Breast epithelium (tissue), 4 donors: ENCODE results near the gene RPS6KC1. TPM values are rescaled to one million over a fixed set of nuclear protein-coding genes. Genes with fewer than 3 reads are reported as not detected.

Experiments used
- DNase-seq, 2 donors: peaks; one replicate each; pipeline ENCODE4 v3.0.0-alpha.2; 2019; ENCODE audit warnings: low spot score in 2 of 2
- H3K27ac ChIP-seq, 2 donors: fragments of 200-600 bp; sonication (generic) in 1 of 2; one replicate each; pipeline ENCODE4 v1.5.1; 2016 to 2019; ENCODE audit warnings: mild to moderate bottlenecking in 1 of 2
- H3K27me3 ChIP-seq, 2 donors: fragments of 200-600 bp; sonication (generic) in 1 of 2; one replicate each; pipeline versions ENCODE4 v1.5.1 to v1.6.0; 2017 to 2019; ENCODE audit warnings: control low read depth in 1 of 2, mild to moderate bottlenecking in 1 of 2
- H3K36me3 ChIP-seq: fragments of 200-600 bp; one replicate; pipeline ENCODE4 v1.5.1; 2019
- H3K4me1 ChIP-seq, 2 donors: fragments of 200-600 bp; sonication (generic); one replicate each; pipeline ENCODE4 v1.5.1; 2016 to 2019; ENCODE audit warnings: control low read depth in 1 of 2
- H3K4me3 ChIP-seq, 3 donors: fragments of 200-600 bp; sonication (generic); 1 replicate in 2 of 3; 2 replicates in 1 of 3; pipeline ENCODE4 v1.5.1; 2016 to 2019; ENCODE audit warnings: mild to moderate bottlenecking in 3 of 3, moderate library complexity in 2 of 3
- H3K9me3 ChIP-seq, 2 donors: fragments of 200-600 bp; sonication (generic) in 1 of 2; one replicate each; pipeline ENCODE4 v1.5.1; 2016 to 2019; ENCODE audit warnings: control low read depth in 1 of 2
- POLR2A ChIP-seq: fragments of 450-650 bp; IDR thresholded peaks from one replicate; pipeline ENCODE4 v1.6.1; 2016; ENCODE audit warnings: antibody characterized with exemption, mild to moderate bottlenecking, moderate library complexity
- POLR2AphosphoS5 ChIP-seq, 3 donors: sonication (generic); formaldehyde crosslinking; IDR thresholded peaks; one replicate each; pipeline ENCODE4 v1.6.1; 2017; ENCODE audit warnings: antibody characterized with exemption in 3 of 3
- intact Hi-C: fragments of 100-400 bp; cut with DNase I; formaldehyde crosslinking; loops from one replicate; pipeline ENCODE4 v1.15.1; 2023; ENCODE audit warnings: low total_unique reads
- total RNA-seq, 3 donors: library from RNA; depleted of rRNA; stranded (reverse); fragments of >200 nt; gene quantifications; one replicate each; pipeline ENCODE4 v1.1.0, GENCODE V29; 2016
- TF ChIP-seq, protein P1 (sequence below), 3 donors: fragments of 450-650 bp; IDR thresholded peaks; one replicate each; pipeline ENCODE4 v1.5.1; 2016 to 2017; ENCODE audit warnings: antibody characterized with exemption in 3 of 3, mild to moderate bottlenecking in 3 of 3, moderate library complexity in 3 of 3

RPS6KC1 gene
- total RNA-seq, 3 donors from 2014 or later = 26.2 to 32.1 (median 28.2) TPM

DNA sequence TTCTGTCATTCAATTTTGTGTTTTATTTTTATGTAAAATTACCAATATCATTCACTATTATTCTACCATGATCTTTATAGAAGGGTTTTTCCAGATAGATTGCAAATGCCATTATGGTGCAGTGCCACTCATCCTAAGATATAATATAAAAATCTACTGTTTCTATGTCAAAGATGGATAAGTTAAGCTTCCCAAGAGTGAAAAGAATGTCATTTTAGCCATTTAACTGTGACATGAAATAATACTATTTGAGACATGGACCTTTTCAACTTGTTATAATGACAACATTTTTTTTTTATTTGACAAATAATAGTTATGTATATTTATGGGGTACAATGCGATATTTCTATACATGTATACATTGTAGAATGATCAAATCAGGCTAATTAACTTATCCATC is 224.3 kb downstream of the RPS6KC1 start:
- Histone ChIP-seq H3K4me3 (no peak overlapping the region), H3K27ac (no peak overlapping the region), H3K36me3 (no peaks in the 10 kb centered on the region), H3K4me1 (no peaks in the 10 kb centered on the region), H3K27me3 (no peaks in the 10 kb centered on the region), H3K9me3 (no peaks in the 10 kb centered on the region)
- intact Hi-C loops = no loop called here
- TF ChIP-seq POLR2A (no peak), POLR2AphosphoS5 (IDR thresholded peaks at IDR 0.05) (no peak)
- TF ChIP-seq, protein P1, sequence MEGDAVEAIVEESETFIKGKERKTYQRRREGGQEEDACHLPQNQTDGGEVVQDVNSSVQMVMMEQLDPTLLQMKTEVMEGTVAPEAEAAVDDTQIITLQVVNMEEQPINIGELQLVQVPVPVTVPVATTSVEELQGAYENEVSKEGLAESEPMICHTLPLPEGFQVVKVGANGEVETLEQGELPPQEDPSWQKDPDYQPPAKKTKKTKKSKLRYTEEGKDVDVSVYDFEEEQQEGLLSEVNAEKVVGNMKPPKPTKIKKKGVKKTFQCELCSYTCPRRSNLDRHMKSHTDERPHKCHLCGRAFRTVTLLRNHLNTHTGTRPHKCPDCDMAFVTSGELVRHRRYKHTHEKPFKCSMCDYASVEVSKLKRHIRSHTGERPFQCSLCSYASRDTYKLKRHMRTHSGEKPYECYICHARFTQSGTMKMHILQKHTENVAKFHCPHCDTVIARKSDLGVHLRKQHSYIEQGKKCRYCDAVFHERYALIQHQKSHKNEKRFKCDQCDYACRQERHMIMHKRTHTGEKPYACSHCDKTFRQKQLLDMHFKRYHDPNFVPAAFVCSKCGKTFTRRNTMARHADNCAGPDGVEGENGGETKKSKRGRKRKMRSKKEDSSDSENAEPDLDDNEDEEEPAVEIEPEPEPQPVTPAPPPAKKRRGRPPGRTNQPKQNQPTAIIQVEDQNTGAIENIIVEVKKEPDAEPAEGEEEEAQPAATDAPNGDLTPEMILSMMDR (IDR thresholded peaks at IDR 0.05) = no peak
- DNase-seq = no peak

DNA sequence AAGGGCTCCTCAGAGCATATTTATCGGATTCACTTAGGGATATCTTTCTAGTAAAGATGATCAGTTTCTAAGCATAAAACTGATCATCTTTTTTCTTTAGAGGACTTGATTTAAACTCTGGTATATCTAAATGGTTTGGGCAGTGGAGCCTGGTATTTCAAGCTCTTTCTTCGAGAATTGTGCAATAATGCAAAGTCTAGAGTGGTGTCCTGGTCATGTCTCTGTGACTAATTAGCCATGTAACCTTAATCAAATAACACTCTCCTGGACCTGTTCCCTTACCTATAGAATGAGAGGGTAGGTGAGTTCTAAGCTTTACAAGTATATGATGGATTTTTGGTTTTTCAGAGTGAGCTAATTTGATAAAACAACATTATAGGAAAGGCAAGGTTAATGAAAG is 225.2 kb downstream of the RPS6KC1 start:
- Histone ChIP-seq H3K4me1 (no peaks in the 10 kb centered on the region), H3K27ac (no peak overlapping the region), H3K9me3 (no peaks in the 10 kb centered on the region), H3K36me3 (no peaks in the 10 kb centered on the region), H3K27me3 (no peaks in the 10 kb centered on the region), H3K4me3 (no peak overlapping the region)
- no peak for DNase-seq
- TF ChIP-seq, protein P1 (IDR thresholded peaks at IDR 0.05) = no peak
- TF ChIP-seq POLR2A (no peak), POLR2AphosphoS5 (IDR thresholded peaks at IDR 0.05) (no peak)
- intact Hi-C loops = no loop called here

DNA sequence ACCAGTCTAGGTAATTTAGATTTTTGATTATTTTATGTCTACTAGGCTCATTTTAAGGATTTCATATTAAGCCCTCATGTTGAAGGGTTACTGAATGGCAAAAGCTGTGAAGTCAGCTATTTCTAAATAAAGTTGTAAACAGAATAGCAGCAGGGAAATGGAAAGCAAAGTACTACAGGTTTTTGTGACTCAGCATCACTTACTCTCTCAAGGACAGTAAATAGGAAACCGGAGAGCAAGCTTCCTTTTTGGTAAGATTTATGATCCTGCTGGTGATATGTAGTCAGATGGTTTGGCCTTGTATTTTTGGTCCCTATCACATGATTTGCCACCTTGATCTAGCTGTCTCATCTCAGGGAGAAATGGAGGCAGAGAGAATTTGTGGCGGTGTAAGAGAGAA is 226.0 kb downstream of the RPS6KC1 start:
- no peak for DNase-seq
- Histone ChIP-seq H3K4me3 (no peak overlapping the region), H3K9me3 (no peaks in the 10 kb centered on the region), H3K27ac (no peak overlapping the region), H3K36me3 (no peaks in the 10 kb centered on the region), H3K27me3 (no peaks in the 10 kb centered on the region), H3K4me1 (no peaks in the 10 kb centered on the region)
- TF ChIP-seq POLR2A (no peak), POLR2AphosphoS5 (IDR thresholded peaks at IDR 0.05) (no peak)
- TF ChIP-seq, protein P1 (IDR thresholded peaks at IDR 0.05) = no peak
- intact Hi-C loops = no loop called here

DNA sequence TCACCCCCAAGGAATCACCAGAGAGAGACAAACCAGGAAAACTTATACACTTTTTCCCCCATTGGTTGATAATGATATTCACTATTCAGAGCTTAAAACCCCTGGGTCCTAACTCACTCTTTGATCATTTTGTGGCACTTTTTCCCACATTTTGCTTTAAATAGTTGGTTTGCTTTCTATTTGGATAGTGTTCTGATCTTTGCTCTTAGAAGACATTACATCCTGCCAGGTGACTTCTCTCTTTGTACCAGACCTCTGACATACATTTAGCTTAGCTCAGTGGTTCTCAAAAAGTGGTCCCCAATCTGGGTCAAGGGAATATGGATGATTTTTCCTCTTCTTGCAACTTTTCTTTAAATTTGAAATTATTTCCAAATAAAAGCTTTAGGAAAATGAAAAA is 228.4 kb downstream of the RPS6KC1 start:
- intact Hi-C loops = no loop called here
- H3K4me1 ChIP-seq = no peaks in the 10 kb centered on the region
- H3K36me3 ChIP-seq = no peaks in the 10 kb centered on the region
- DNase-seq = no peak
- no peak overlapping the region for H3K27ac ChIP-seq
- no peak overlapping the region for H3K4me3 ChIP-seq
- TF ChIP-seq POLR2A (no peak), POLR2AphosphoS5 (IDR thresholded peaks at IDR 0.05) (no peak)
- TF ChIP-seq, protein P1 (IDR thresholded peaks at IDR 0.05) = no peak
- no peaks in the 10 kb centered on the region for H3K27me3 ChIP-seq
- H3K9me3 ChIP-seq = no peaks in the 10 kb centered on the region

DNA sequence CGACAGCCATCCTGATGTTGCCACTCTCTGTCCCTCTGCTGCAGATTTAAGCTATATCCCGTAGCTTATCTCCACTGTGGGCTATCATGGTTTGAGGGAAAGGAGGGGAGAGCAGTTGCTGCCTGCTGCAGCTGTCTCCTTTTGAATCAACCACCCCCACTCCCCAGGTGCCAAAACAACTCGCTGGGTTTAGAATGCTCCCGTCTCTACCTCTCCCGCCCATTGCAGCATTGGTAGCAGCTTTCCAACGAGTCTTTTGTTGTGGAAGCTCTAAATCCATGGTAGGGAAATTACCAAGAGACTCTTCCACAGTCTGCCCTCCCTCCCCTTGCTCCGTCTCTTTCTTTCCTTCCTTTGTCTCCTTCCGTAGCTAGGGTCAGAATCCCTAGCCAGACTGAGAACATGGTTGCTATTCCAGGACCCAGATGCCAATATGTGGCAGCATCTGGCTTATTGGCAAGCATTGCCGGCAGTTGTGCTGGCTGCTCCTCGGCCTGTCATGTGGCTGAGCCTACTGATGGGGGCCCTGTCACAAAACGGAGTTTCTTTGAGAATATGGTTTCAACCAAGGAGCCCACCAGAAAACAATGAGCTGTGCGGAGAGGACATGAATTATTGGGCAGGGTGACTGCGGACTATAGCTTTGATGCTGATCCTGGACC is 230.7 kb downstream of the RPS6KC1 start:
- Histone ChIP-seq H3K27me3 (no peaks in the 10 kb centered on the region), H3K4me1 (no peaks in the 10 kb centered on the region), H3K4me3 (no peak overlapping the region), H3K36me3 (no peaks in the 10 kb centered on the region), H3K27ac (no peak overlapping the region), H3K9me3 (no peaks in the 10 kb centered on the region)
- intact Hi-C loops = no loop called here
- no peak for DNase-seq
- TF ChIP-seq, protein P1 (IDR thresholded peaks at IDR 0.05) = no peak
